HEK293 (cell line): ENCODE data around the gene GRB14.

Experiments
- CTCF ChIA-PET: fragments of 350-600 bp; formaldehyde crosslinking; extraction: SDS; loops from one replicate; lab custom pipeline; 2021; ENCODE audit warnings: antibody characterized with exemption; lab: Yijun Ruan, JAX
- POLR2A ChIA-PET: fragments of 300-600 bp; formaldehyde crosslinking; extraction: SDS; loops from one replicate; lab custom pipeline; 2020; ENCODE audit warnings: antibody characterized with exemption, inconsistent platforms; lab: Yijun Ruan, JAX
- H3K27ac ChIP-seq: fragments of 200-500 bp; sonication (Bioruptor generic); 2 replicates; pipeline ENCODE4 v1.5.1; 2014; ENCODE audit warnings: low read depth, low read length, control low read depth, inconsistent platforms; ENCODE audit errors: extremely low read depth
- H3K36me3 ChIP-seq, 2 experiments: fragments of 200-500 bp in 1 of 2; sonication (Bioruptor generic) in 1 of 2; 1 replicate in 1 of 2; 2 replicates in 1 of 2; pipeline ENCODE4 v1.5.1; 2014 to 2017; ENCODE audit warnings: inconsistent platforms in 2 of 2, low read length in 2 of 2; ENCODE audit not compliant: control insufficient read depth in 2 of 2, insufficient read depth in 1 of 2
- H3K4me1 ChIP-seq: fragments of 200-500 bp; sonication (Bioruptor generic); 2 replicates; pipeline ENCODE4 v1.5.1; 2014; ENCODE audit warnings: mild to moderate bottlenecking, low read length, inconsistent platforms; ENCODE audit not compliant: control insufficient read depth, insufficient read depth
- H3K4me3 ChIP-seq: 2 replicates; pipeline ENCODE4 v1.5.1; 2011; ENCODE audit warnings: low read depth, mild to moderate bottlenecking, control low read depth, low read length, moderate library complexity
- H3K9me3 ChIP-seq: fragments of 200-500 bp; sonication (Bioruptor generic); 2 replicates; pipeline ENCODE4 v1.5.1; 2014; ENCODE audit warnings: low read depth, low read length, inconsistent platforms; ENCODE audit not compliant: control insufficient read depth, insufficient read depth
- FEZF1 ChIP-seq: fragments of 450-650 bp; formaldehyde crosslinking; IDR thresholded peaks from 2 replicates; pipeline ENCODE4 v1.5.1; 2016; ENCODE audit warnings: missing biosample characterization, missing genetic modification characterization
- GLI4 ChIP-seq: fragments of 450-650 bp; formaldehyde crosslinking; IDR thresholded peaks from 2 replicates; pipeline ENCODE4 v1.5.1; 2016; ENCODE audit warnings: missing biosample characterization, missing genetic modification characterization
- KLF8 ChIP-seq: fragments of 450-650 bp; formaldehyde crosslinking; IDR thresholded peaks from 2 replicates; pipeline ENCODE4 v1.5.1; 2016; ENCODE audit warnings: missing biosample characterization, missing genetic modification characterization
- REPIN1 ChIP-seq: fragments of 450-650 bp; formaldehyde crosslinking; IDR thresholded peaks from 2 replicates; pipeline ENCODE4 v1.5.1; 2017; ENCODE audit warnings: missing biosample characterization, missing genetic modification characterization, low read depth
- ZBTB48 ChIP-seq: fragments of 450-650 bp; formaldehyde crosslinking; IDR thresholded peaks from 2 replicates; pipeline ENCODE4 v1.5.1; 2016; ENCODE audit warnings: missing biosample characterization, missing genetic modification characterization
- ZNF140 ChIP-seq: fragments of 450-650 bp; formaldehyde crosslinking; IDR thresholded peaks from 2 replicates; pipeline ENCODE4 v1.5.1; 2016; ENCODE audit warnings: missing biosample characterization, missing genetic modification characterization
- ZNF169 ChIP-seq: fragments of 450-650 bp; formaldehyde crosslinking; IDR thresholded peaks from 2 replicates; pipeline ENCODE4 v1.5.1; 2016; ENCODE audit warnings: missing biosample characterization, missing genetic modification characterization
- ZNF248 ChIP-seq: fragments of 450-650 bp; formaldehyde crosslinking; IDR thresholded peaks from 2 replicates; pipeline ENCODE4 v1.5.1; 2017; ENCODE audit warnings: missing biosample characterization, missing genetic modification characterization
- ZNF274 ChIP-seq, 2 experiments: fragments of 200-500 bp in 1 of 2; fragments of 450-650 bp in 1 of 2; sonication (Bioruptor generic) in 1 of 2; formaldehyde crosslinking in 1 of 2; IDR thresholded peaks; 2 replicates each; pipeline versions ENCODE4 v1.5.1 to v1.6.1; 2014 to 2016; ENCODE audit warnings: borderline replicate concordance in 1 of 2, inconsistent platforms in 1 of 2, low read length in 1 of 2, missing biosample characterization in 1 of 2, missing genetic modification characterization in 1 of 2
- ZNF473 ChIP-seq: fragments of 450-650 bp; formaldehyde crosslinking; IDR thresholded peaks from 2 replicates; pipeline ENCODE4 v1.5.1; 2017; ENCODE audit warnings: missing biosample characterization, missing genetic modification characterization
- ZNF510 ChIP-seq: fragments of 450-650 bp; formaldehyde crosslinking; IDR thresholded peaks from 2 replicates; pipeline ENCODE4 v1.5.1; 2018; ENCODE audit warnings: mild to moderate bottlenecking, missing genetic modification characterization, missing biosample characterization; ENCODE audit not compliant: insufficient replicate concordance
- ZNF529 ChIP-seq: fragments of 450-650 bp; formaldehyde crosslinking; IDR thresholded peaks from 2 replicates; pipeline ENCODE4 v1.5.1; 2017; ENCODE audit warnings: missing genetic modification characterization, missing biosample characterization; ENCODE audit not compliant: insufficient replicate concordance
- TF ChIP-seq, protein P1 (sequence below): fragments of 450-650 bp; formaldehyde crosslinking; IDR thresholded peaks from 2 replicates; pipeline ENCODE4 v1.5.1; 2016; ENCODE audit warnings: missing biosample characterization, missing genetic modification characterization
- TF ChIP-seq, protein P2 (sequence below): fragments of 450-650 bp; formaldehyde crosslinking; IDR thresholded peaks from 2 replicates; pipeline ENCODE4 v1.5.1; 2017; ENCODE audit warnings: missing biosample characterization, mild to moderate bottlenecking, missing genetic modification characterization, moderate library complexity
- TF ChIP-seq, protein P3 (sequence below): fragments of 450-650 bp; formaldehyde crosslinking; IDR thresholded peaks from 2 replicates; pipeline ENCODE4 v1.5.1; 2016; ENCODE audit warnings: missing biosample characterization, missing genetic modification characterization
- TF ChIP-seq, protein P4 (sequence below): fragments of 450-650 bp; formaldehyde crosslinking; IDR thresholded peaks from 2 replicates; pipeline ENCODE4 v1.5.1; 2016; ENCODE audit warnings: missing biosample characterization, missing genetic modification characterization

GRB14 gene

DNA sequence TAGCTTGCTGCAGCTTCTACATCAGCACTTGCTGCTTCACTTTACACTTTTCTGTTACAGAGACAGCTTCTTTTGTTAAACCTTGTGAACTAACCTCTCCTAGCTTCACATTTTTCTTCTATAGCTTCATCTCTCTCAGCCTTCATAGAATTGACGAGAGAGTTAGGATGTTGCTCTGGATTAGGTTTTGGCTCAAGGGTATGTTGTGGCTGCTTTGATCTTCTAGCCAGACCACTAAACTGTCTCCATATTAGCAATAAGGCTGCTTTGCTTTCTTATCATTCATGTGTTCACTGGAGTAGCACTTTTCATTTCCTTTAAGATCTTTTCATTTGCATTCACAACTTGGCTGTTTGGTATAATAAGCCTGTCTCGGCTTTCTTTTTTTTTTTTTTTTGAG, 46.3 kb upstream of the GRB14 start:
- Histone ChIP-seq H3K4me1 (no peaks in the 10 kb centered on the region), H3K9me3 (no peaks in the 10 kb centered on the region), H3K4me3 (no peak overlapping the region), H3K27ac (no peak overlapping the region), H3K36me3 (no peaks in the 10 kb centered on the region)
- TF ChIP-seq ZNF473 (tag by site-specific recombination), result no peak
- TF ChIP-seq FEZF1 (tag by site-specific recombination), result no peak
- ChIA-PET POLR2A (no interaction called here), CTCF (interaction anchor here (0.9 kb wide), 1 partner anchor 107 kb away, joined by 6 read pairs; no protein-coding TSS in a partner anchor)

DNA sequence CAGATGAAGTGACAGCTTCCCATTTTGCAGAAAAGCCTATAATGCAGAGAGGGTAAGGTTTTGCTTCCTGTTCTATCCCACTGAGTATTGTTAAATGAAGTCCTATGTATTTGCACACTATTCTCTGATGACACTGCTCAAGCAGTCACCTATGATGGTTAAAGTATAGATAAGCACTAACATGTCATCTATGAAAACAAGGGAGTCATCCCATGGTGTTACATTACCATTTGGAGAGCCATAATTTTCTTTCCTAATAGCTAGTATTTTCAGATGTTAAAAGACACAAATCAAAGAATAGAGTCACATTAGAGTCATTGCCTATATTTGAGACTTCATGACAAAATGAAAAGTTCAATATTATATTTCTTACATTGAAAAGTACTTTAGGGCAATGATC, 42.8 kb upstream of the GRB14 start:
- no peaks in the 10 kb centered on the region for H3K9me3 ChIP-seq
- ChIA-PET POLR2A (no interaction called here), CTCF (no interaction called here)
- H3K27ac ChIP-seq, result no peak overlapping the region
- no peak overlapping the region for H3K4me3 ChIP-seq
- no peaks in the 10 kb centered on the region for H3K4me1 ChIP-seq
- TF ChIP-seq ZNF248 (tag by site-specific recombination), result no peak
- no peak for TF ChIP-seq ZNF529 (tag by site-specific recombination)
- no peak for TF ChIP-seq KLF8 (tag by site-specific recombination)
- TF ChIP-seq, protein P1, sequence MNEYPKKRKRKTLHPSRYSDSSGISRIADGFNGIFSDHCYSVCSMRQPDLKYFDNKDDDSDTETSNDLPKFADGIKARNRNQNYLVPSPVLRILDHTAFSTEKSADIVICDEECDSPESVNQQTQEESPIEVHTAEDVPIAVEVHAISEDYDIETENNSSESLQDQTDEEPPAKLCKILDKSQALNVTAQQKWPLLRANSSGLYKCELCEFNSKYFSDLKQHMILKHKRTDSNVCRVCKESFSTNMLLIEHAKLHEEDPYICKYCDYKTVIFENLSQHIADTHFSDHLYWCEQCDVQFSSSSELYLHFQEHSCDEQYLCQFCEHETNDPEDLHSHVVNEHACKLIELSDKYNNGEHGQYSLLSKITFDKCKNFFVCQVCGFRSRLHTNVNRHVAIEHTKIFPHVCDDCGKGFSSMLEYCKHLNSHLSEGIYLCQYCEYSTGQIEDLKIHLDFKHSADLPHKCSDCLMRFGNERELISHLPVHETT (tag by site-specific recombination), result no peak
- no peak for TF ChIP-seq ZNF274 (IDR thresholded peaks at IDR 0.05; ENCODE audit: low read length)
- no peak for TF ChIP-seq ZNF274 (tag by site-specific recombination; IDR thresholded peaks at IDR 0.05; ENCODE audit: borderline replicate concordance)
- H3K36me3 ChIP-seq, result no peaks in the 10 kb centered on the region

DNA sequence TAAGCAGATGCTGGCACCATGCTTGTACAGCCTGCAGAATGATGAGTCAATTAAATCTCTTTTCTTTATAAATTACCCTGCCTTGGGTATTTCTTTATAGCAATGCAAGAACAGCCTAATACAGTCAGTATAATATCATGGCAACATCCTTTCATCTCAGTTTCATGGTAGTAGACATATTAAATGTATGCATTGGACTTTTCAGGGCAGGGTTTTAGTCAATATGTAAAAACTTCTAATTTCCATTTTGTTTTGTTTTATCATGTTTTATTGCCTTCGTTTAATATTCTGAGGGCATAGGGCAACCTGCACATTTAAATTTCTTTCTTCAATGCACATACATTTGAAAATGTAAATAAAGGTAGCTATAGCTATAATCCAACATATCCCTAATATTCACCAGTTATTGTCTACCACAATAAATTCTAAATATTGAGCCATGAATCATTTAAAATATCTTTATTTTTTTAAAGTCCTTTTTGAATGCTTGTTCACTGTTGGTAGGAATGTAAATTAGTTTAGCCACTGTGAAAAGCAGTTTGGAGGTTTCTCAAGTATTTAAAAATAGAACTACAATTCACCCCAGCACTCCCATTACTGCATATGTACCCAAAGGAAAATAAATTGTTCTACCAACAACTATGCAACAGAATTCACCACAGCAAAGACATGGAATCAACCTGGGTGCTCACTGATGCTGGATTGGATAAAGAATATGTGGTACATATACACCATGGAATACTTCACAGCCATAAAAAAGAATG, 41.8 kb upstream of the GRB14 start:
- Histone ChIP-seq H3K27ac (no peak overlapping the region), H3K9me3 (no peaks in the 10 kb centered on the region)
- TF ChIP-seq ZBTB48 (tag by site-specific recombination) (no peak), ZNF140 (tag by site-specific recombination) (no peak), REPIN1 (no peak), ZNF510 (tag by site-specific recombination) (no peak), ZNF169 (tag by site-specific recombination) (no peak), GLI4 (no peak)
- TF ChIP-seq, protein P2, sequence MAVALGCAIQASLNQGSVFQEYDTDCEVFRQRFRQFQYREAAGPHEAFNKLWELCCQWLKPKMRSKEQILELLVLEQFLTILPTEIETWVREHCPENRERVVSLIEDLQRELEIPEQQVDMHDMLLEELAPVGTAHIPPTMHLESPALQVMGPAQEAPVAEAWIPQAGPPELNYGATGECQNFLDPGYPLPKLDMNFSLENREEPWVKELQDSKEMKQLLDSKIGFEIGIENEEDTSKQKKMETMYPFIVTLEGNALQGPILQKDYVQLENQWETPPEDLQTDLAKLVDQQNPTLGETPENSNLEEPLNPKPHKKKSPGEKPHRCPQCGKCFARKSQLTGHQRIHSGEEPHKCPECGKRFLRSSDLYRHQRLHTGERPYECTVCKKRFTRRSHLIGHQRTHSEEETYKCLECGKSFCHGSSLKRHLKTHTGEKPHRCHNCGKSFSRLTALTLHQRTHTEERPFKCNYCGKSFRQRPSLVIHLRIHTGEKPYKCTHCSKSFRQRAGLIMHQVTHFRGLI (tag by site-specific recombination), result no peak
- TF ChIP-seq, protein P3, sequence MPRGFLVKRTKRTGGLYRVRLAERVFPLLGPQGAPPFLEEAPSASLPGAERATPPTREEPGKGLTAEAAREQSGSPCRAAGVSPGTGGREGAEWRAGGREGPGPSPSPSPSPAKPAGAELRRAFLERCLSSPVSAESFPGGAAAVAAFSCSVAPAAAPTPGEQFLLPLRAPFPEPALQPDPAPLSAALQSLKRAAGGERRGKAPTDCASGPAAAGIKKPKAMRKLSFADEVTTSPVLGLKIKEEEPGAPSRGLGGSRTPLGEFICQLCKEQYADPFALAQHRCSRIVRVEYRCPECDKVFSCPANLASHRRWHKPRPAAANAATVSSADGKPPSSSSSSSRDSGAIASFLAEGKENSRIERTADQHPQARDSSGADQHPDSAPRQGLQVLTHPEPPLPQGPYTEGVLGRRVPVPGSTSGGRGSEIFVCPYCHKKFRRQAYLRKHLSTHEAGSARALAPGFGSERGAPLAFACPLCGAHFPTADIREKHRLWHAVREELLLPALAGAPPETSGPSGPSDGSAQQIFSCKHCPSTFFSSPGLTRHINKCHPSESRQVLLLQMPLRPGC (tag by site-specific recombination), result no peak
- TF ChIP-seq, protein P4, sequence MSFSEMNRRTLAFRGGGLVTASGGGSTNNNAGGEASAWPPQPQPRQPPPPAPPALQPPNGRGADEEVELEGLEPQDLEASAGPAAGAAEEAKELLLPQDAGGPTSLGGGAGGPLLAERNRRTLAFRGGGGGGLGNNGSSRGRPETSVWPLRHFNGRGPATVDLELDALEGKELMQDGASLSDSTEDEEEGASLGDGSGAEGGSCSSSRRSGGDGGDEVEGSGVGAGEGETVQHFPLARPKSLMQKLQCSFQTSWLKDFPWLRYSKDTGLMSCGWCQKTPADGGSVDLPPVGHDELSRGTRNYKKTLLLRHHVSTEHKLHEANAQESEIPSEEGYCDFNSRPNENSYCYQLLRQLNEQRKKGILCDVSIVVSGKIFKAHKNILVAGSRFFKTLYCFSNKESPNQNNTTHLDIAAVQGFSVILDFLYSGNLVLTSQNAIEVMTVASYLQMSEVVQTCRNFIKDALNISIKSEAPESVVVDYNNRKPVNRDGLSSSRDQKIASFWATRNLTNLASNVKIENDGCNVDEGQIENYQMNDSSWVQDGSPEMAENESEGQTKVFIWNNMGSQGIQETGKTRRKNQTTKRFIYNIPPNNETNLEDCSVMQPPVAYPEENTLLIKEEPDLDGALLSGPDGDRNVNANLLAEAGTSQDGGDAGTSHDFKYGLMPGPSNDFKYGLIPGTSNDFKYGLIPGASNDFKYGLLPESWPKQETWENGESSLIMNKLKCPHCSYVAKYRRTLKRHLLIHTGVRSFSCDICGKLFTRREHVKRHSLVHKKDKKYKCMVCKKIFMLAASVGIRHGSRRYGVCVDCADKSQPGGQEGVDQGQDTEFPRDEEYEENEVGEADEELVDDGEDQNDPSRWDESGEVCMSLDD (tag by site-specific recombination), result no peak
- TF ChIP-seq, all 188 proteins: peak for 0
- Histone ChIP-seq H3K4me3 (no peak overlapping the region), H3K36me3 (no peaks in the 10 kb centered on the region), H3K4me1 (no peaks in the 10 kb centered on the region)
- CTCF ChIA-PET, result no interaction called here
- POLR2A ChIA-PET, result no interaction called here
